Measurements from ENCODE around the gene C1R.
"Not testable (repeated sequence)": the region's sequence is repeated elsewhere in the genome, so short reads cannot be mapped to it uniquely, and the experiment has no call there.

- TF ChIP-seq POLR2A (IDR thresholded peaks at IDR 0.05; ENCODE audit: low read length); GATA1 (IDR thresholded peaks at IDR 0.05; ENCODE audit: low read depth, low read length): not testable (repeated sequence)
Measured at GRCh38 chr12:7107181-7107580, 14.9 kb upstream of the C1R start.

All from erythroblast (primary cell).